Left ventricle myocardium inferior (tissue), 1 donor: Measurements from ENCODE around the gene UBR4. TPM values are rescaled to one million over a fixed set of nuclear protein-coding genes. Genes with fewer than 3 reads are reported as not detected.
A peak's percentile ranks its signal among the peaks of the same experiment; 100 is the strongest.

ENCODE experiments used
- DNase-seq: peaks from one replicate; pipeline ENCODE4 v3.0.0-alpha.2; 2020
- H3K27ac ChIP-seq: fragments of 200-600 bp; replicated peaks from 2 replicates; pipeline ENCODE4 v1.8.0; 2021
- H3K27me3 ChIP-seq: fragments of 200-600 bp; 2 replicates; pipeline ENCODE4 v1.8.0; 2021; ENCODE audit warnings: low read depth
- H3K36me3 ChIP-seq: fragments of 200-600 bp; 2 replicates; pipeline ENCODE4 v1.8.0; 2021
- H3K4me1 ChIP-seq: fragments of 200-600 bp; 2 replicates; pipeline ENCODE4 v1.8.0; 2021
- H3K4me3 ChIP-seq: fragments of 200-600 bp; 2 replicates; pipeline ENCODE4 v1.8.0; 2021; ENCODE audit warnings: mild to moderate bottlenecking, moderate library complexity
- H3K9me3 ChIP-seq: fragments of 200-600 bp; replicated peaks from 2 replicates; pipeline ENCODE4 v1.8.0; 2021
- intact Hi-C: fragments of 100-400 bp; cut with micrococcal nuclease; formaldehyde crosslinking; loops from one replicate; pipeline ENCODE4 v1.11.0; 2022
- total RNA-seq: library from RNA; stranded (reverse); fragmentation: NEBNext Ultra II Directional; extraction: Animal tissue kit (Norgen Biotek cat#: 25700); gene quantifications from one replicate; pipeline ENCODE4 v1.2.1, GENCODE V29; 2021
- TF ChIP-seq, protein P1 (sequence below): fragments of 200-600 bp; IDR thresholded peaks from 2 replicates; pipeline ENCODE4 v1.8.0; 2021; ENCODE audit warnings: antibody characterized with exemption, mild to moderate bottlenecking, borderline replicate concordance
- donor health status: DM: no; HTN: yes; CAD: no; lungs with severe emphysema.

The UBR4 gene
- total RNA-seq, 1 donor from 2014 or later: 54.3 TPM

DNA sequence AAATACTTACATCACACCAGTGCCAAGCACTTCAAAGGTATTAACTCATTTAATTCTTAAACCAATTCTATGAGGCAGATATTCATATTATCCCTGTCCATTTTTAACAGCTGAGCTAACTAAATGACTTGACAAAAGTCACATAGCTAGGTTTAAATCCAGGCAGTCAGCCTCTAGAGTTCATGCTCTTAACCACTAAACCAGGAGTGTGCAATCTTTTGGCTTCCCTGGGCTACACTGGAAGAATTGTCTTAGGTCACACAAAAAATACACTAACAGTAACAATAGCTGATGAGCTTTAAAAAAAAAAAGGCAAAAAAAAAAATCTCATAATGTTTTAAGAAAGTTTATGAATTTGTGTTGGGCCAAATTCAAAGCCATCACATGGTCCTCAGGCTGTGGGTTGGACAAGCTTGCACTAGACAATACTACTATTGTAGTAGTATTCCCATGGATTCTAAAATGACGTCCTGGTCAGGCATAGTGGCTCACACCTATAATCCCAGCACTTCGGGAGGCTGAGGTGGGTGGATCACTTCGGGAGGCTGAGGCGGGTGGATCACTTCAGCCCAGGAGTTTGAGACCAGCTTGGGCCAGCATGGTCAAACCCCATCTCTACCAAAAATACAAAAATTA lies 10.0 kb downstream of the UBR4 start:
- intact Hi-C loops: no loop called here
- no peak for DNase-seq
- Histone ChIP-seq H3K36me3 (peaks cover 53% of the 10 kb centered on the region), H3K4me3 (no peak overlapping the region), H3K9me3 (no peaks in the 10 kb centered on the region), H3K27me3 (no peaks in the 10 kb centered on the region), H3K27ac (no peak overlapping the region), H3K4me1 (peaks cover 89% of the 10 kb centered on the region)
- TF ChIP-seq, protein P1, sequence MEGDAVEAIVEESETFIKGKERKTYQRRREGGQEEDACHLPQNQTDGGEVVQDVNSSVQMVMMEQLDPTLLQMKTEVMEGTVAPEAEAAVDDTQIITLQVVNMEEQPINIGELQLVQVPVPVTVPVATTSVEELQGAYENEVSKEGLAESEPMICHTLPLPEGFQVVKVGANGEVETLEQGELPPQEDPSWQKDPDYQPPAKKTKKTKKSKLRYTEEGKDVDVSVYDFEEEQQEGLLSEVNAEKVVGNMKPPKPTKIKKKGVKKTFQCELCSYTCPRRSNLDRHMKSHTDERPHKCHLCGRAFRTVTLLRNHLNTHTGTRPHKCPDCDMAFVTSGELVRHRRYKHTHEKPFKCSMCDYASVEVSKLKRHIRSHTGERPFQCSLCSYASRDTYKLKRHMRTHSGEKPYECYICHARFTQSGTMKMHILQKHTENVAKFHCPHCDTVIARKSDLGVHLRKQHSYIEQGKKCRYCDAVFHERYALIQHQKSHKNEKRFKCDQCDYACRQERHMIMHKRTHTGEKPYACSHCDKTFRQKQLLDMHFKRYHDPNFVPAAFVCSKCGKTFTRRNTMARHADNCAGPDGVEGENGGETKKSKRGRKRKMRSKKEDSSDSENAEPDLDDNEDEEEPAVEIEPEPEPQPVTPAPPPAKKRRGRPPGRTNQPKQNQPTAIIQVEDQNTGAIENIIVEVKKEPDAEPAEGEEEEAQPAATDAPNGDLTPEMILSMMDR: no peak

DNA sequence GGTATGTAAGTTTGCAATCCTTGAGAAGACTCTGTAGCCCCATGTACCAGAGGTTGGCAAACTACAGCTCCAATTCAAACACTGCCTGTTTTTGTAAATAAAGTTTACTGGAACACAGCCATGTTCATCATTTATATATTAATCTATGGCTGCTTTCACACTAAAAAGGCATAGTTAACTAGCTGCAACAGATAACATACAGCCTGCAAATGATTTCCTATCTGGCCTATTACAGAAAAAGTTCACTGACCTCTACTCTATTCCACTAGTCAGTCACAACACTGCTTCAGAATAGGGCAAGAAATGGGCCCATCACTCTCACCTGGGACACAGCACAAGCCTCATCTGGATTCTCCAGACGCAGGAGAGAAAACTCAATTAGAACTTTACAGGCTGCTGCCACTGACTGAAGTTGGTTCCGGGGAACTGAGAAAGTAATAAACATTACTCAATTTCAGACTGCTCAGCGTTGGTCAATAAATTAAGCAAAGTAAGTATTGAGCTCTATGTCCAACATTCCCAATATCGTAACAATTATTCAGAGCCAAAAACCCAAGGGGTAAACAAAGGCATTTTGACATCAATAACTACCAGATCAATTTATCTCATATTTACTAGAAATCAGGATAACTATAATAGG lies 10.6 kb downstream of the UBR4 start:
- Histone ChIP-seq H3K9me3 (no peaks in the 10 kb centered on the region), H3K36me3 (peaks cover 55% of the 10 kb centered on the region), H3K4me1 (peaks cover 84% of the 10 kb centered on the region), H3K27ac (no peak overlapping the region), H3K27me3 (no peaks in the 10 kb centered on the region), H3K4me3 (no peak overlapping the region)
- DNase-seq: no peak
- intact Hi-C loops: no loop called here
- TF ChIP-seq, protein P1: no peak

DNA sequence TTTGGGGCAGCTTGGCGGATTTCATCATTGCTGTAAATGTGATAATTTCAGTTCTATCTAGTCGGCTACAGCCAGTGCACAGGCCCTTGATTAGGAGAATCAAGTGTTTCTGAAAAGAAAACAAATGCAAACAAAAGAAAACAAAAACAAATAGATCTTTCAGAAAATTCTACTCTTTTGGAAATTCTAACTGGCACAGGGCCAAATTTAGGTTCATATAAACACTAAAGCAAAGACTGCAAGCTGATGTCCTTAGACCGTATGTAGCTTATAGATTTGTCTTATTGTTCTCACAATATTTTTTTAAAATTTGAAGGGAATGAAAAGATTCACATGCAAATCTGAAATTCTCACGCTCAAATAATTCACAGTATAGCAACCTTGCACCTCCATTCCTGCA lies 11.2 kb downstream of the UBR4 start:
- Histone ChIP-seq H3K36me3 (peaks cover 61% of the 10 kb centered on the region), H3K4me3 (no peak overlapping the region), H3K4me1 (peaks cover 78% of the 10 kb centered on the region), H3K27ac (no peak overlapping the region), H3K9me3 (no peaks in the 10 kb centered on the region), H3K27me3 (no peaks in the 10 kb centered on the region)
- intact Hi-C loops: no loop called here
- DNase-seq: no peak
- TF ChIP-seq, protein P1: no peak

DNA sequence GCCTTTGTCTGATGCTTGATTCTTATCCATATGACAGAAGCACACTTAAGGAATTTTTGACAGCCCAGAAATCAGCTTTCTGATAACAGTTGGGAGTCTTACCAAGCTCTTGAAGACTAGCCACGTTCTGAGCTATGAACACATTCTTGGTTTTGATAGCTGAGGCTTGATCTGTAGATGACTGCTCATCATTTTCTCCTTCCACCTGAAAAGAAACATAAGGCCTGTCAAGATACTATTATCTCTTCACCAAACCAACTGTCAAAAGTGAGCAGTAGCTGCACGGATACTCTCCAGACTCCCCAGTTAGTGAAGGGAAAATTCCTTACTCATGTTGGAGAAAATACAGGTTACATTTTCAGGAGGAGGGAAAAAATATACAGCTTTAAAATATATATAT lies 12.2 kb downstream of the UBR4 start:
- H3K27ac ChIP-seq: no peak overlapping the region
- peaks cover 71% of the 10 kb centered on the region for H3K36me3 ChIP-seq
- peaks cover 68% of the 10 kb centered on the region for H3K4me1 ChIP-seq
- TF ChIP-seq, protein P1: no peak
- DNase-seq: no peak
- H3K4me3 ChIP-seq: no peak overlapping the region
- intact Hi-C loops: no loop called here
- no peaks in the 10 kb centered on the region for H3K9me3 ChIP-seq
- H3K27me3 ChIP-seq: no peaks in the 10 kb centered on the region

DNA sequence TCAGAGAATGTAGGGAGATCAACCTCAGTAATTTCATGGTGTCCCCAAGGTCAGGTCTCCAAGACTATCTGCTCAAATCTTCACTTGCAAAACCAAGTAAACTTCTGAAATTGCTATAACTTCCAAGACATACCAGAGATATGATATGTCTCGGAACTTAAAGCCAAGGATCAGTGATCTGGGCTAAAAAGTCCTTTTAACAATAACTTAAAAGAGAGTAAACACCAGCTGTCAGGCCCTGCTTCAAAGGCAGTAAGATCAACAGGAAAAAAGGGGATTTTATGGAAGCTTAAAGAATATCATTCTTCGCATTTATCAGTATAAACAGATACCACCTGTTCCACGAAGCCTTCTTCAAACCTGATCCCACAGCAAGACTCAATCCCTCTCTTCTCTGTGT lies 13.7 kb downstream of the UBR4 start:
- DNase-seq: no peak
- Histone ChIP-seq H3K27me3 (no peaks in the 10 kb centered on the region), H3K36me3 (peaks cover 84% of the 10 kb centered on the region), H3K4me3 (no peak overlapping the region), H3K4me1 (peaks cover 53% of the 10 kb centered on the region), H3K9me3 (no peaks in the 10 kb centered on the region), H3K27ac (peak overlapping the region; percentile 51)
- TF ChIP-seq, protein P1: no peak
- intact Hi-C loops: no loop called here
